T-cell (primary cell): Measurements from ENCODE around the gene MATN3. TPM values are rescaled to one million over a fixed set of nuclear protein-coding genes. Genes with fewer than 3 reads are reported as not detected.
"Not testable (repeated sequence)": the region's sequence is repeated elsewhere in the genome, so short reads cannot be mapped to it uniquely, and the experiment has no call there.

Source experiments
- ATAC-seq, 4 experiments: fragments of 200-7000 bp in 3 of 4; fragments of 150-1000 bp in 1 of 4; cut with Tn5 transposase; replicated peaks in 1 of 4; 1 replicate in 3 of 4; 2 replicates in 1 of 4; pipeline ENCODE4 v1.10.0; 2021; ENCODE audit warnings: moderate library complexity in 3 of 4, mild to moderate bottlenecking in 2 of 4, moderate number of reproducible peaks in 1 of 4
- CTCF ChIA-PET, 2 donors: fragments of 300-600 bp; sonication (Branson Sonifier 250); formaldehyde crosslinking; loops; one replicate each; lab custom pipeline; 2022; ENCODE audit warnings: antibody characterized with exemption in 2 of 2; lab: Charles Lee
- POLR2A ChIA-PET, 2 donors: fragments of 300-600 bp; sonication (Branson Sonifier 250); formaldehyde crosslinking; loops; one replicate each; lab custom pipeline; 2022; ENCODE audit warnings: antibody characterized with exemption in 2 of 2; lab: Charles Lee
- DNase-seq, 35 experiments: peaks; one replicate each; pipeline versions ENCODE4 v3.0.0 to v3.0.0-alpha.2; 2013 to 2023
- H3K27ac ChIP-seq: one replicate; pipeline ENCODE4 v1.5.1; 2013; ENCODE audit warnings: low read length
- H3K27me3 ChIP-seq, 2 experiments: replicated peaks in 1 of 2; 1 replicate in 1 of 2; 2 replicates in 1 of 2; pipeline versions ENCODE4 v1.6.1 to v1.7.0; 2013; ENCODE audit warnings: low read length in 1 of 2, mixed read lengths in 1 of 2; ENCODE audit not compliant: control insufficient read depth in 2 of 2, insufficient read depth in 2 of 2; ENCODE audit errors: extremely low read depth in 1 of 2
- H3K36me3 ChIP-seq, 2 donors: 1 replicate in 1 of 2; 2 replicates in 1 of 2; pipeline versions ENCODE4 v1.6.1 to v1.7.0; 2013; ENCODE audit warnings: low read length in 1 of 2; ENCODE audit not compliant: control insufficient read depth in 2 of 2, insufficient read depth in 1 of 2; ENCODE audit errors: extremely low read depth in 1 of 2
- H3K4me1 ChIP-seq, 2 experiments: 1 replicate in 1 of 2; 2 replicates in 1 of 2; pipeline versions ENCODE4 v1.6.1 to v1.7.0; 2013; ENCODE audit warnings: low read length in 2 of 2, mixed read lengths in 1 of 2; ENCODE audit not compliant: insufficient read depth in 2 of 2, control insufficient read depth in 1 of 2; ENCODE audit errors: extremely low read depth in 1 of 2
- H3K4me3 ChIP-seq, 2 donors: 1 replicate in 1 of 2; 2 replicates in 1 of 2; pipeline versions ENCODE4 v1.5.1 to v1.7.0; 2013; ENCODE audit warnings: mild to moderate bottlenecking in 2 of 2, low read length in 1 of 2, moderate library complexity in 1 of 2; ENCODE audit not compliant: control insufficient read depth in 1 of 2; ENCODE audit errors: extremely low read depth in 1 of 2
- H3K9me3 ChIP-seq: 2 replicates; pipeline ENCODE4 v1.7.0; 2013
- H3K27ac Mint-ChIP-seq, 2 donors: one replicate each; pipeline ENCODE4 v1.8.0; 2020 to 2021; ENCODE audit warnings: mild to moderate bottlenecking in 2 of 2, mixed read lengths in 2 of 2
- H3K27me3 Mint-ChIP-seq, 2 donors: one replicate each; pipeline ENCODE4 v1.8.0; 2021 to 2022; ENCODE audit warnings: mixed read lengths in 2 of 2
- H3K36me3 Mint-ChIP-seq: one replicate; pipeline ENCODE4 v1.8.0; 2021; ENCODE audit warnings: mixed read lengths
- H3K4me1 Mint-ChIP-seq, 3 donors: one replicate each; pipeline ENCODE4 v1.8.0; 2020 to 2022; ENCODE audit warnings: mixed read lengths in 3 of 3, mild to moderate bottlenecking in 1 of 3
- H3K4me3 Mint-ChIP-seq, 3 donors: one replicate each; pipeline ENCODE4 v1.8.0; 2020 to 2022; ENCODE audit warnings: mild to moderate bottlenecking in 3 of 3, mixed read lengths in 3 of 3, moderate library complexity in 3 of 3
- H3K9me3 Mint-ChIP-seq, 3 donors: one replicate each; pipeline ENCODE4 v1.8.0; 2020 to 2022; ENCODE audit warnings: mixed read lengths in 3 of 3
- whole genome bisulfite sequencing: methylation state at CpG from one replicate; pipeline ENCODE4 v1.1.5; 2013; ENCODE audit warnings: missing lambda C conversion rate; ENCODE audit not compliant: insufficient coverage; 5-methylcytosine and 5-hydroxymethylcytosine counted together
- total RNA-seq, 35 experiments: library from RNA in 6 of 35; stranded (reverse) in 6 of 35; fragments of 120-200 nt in 1 of 35; gene quantifications; one replicate each; pipeline versions ENCODE4 v1.2.1 to v1.2.4 and lab custom pipeline; 2013 to 2026

The MATN3 gene
- total RNA-seq, 5 donors from 2014 or later (not counting 1 experiment from before 2014, with no cell fraction given), result 0.23 to 0.28 TPM; not detected in 3

DNA sequence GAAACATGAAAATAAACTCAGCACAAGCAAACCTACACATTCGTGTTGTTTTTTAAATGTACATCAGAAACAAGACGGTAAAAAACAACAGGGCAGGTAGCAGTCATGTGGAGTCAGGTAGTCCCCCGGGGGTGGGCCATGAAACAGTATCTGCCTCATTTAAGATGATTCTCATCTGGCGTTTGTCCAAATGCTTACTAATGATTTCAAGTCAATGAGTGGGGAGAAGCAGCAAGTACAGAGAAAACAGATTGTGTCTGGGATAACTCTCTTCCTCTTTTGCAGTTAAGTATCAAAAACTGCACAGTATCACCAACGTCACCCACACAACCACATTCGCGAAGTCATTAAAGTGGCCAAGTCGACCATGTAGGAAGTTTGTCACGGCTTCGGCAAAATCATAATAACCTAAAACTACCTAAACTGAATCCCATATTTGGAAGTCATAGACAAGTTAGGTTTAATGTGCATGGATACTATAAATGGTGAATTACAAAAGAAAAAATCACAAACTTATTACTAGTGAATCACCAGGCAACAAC is 37.7 kb upstream of the MATN3 start:
- DNase-seq, result peak in 33 of 35 experiments; percentile 4 to 72 (median 48)

DNA sequence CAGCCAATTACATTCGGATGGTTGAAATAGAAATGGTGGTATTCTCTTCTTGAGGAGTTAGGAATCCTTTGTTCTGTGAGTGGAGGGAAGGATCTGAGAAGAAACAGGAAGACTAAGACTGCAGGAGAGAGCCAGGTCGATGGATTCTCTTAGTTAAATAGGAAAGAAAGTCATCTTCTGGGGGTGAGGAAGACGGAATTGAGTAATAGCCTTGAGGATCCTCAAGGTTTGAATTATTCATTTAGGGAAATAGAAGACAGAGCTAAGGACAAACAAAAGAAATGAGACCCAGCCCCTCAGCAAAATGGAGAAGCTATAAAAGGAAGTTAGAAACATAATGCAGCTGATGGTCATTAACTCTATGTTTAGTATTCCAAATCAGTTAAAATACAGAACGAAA is 37.2 kb upstream of the MATN3 start:
- ATAC-seq (no peak), DNase-seq (no peak)
- Histone ChIP-seq H3K27ac (no peak overlapping the region), H3K4me3 (peak overlapping the region; percentile 78 to 85), H3K36me3 (no peaks in the 10 kb centered on the region), H3K4me1 (peaks cover 18 to 22% of the 10 kb centered on the region in 2 experiments), H3K27me3 (peaks cover 0 to 7% of the 10 kb centered on the region in 2 experiments), H3K9me3 (no peaks in the 10 kb centered on the region)
- CTCF ChIA-PET, result interaction anchor here in 1 of 2 donors (2.6 kb wide), 1 partner anchor 34 kb away, joined by 10 read pairs; no protein-coding TSS in a partner anchor
- H3K36me3 Mint-ChIP-seq, result no peaks in the 10 kb centered on the region
- no peak overlapping the region for H3K27ac Mint-ChIP-seq
- H3K27me3 Mint-ChIP-seq, result peaks cover 0 to 3% of the 10 kb centered on the region in 2 donors
- peaks cover 38 to 41% (median 38%) of the 10 kb centered on the region in 3 donors for H3K4me1 Mint-ChIP-seq
- 38% methylated on average over 1 of the region's 4 CpGs for WGBS
- POLR2A ChIA-PET, result interaction anchor here in 1 of 2 donors (0.5 kb wide), 1 partner anchor 282 kb away, joined by 9 read pairs; no protein-coding TSS in a partner anchor
- H3K4me3 Mint-ChIP-seq, result no peak overlapping the region
- H3K9me3 Mint-ChIP-seq, result no peaks in the 10 kb centered on the region

More for the DNA sequence above, 37.7 kb upstream of the MATN3 start:
- Histone ChIP-seq H3K27ac (peak overlapping the region; percentile 98), H3K4me3 (peak overlapping the region; percentile 78 to 85), H3K27me3 (peaks cover 0 to 7% of the 10 kb centered on the region in 2 experiments), H3K4me1 (peaks cover 18 to 22% of the 10 kb centered on the region in 2 experiments), H3K36me3 (no peaks in the 10 kb centered on the region), H3K9me3 (no peaks in the 10 kb centered on the region)
- no peak overlapping the region for H3K27ac Mint-ChIP-seq
- ATAC-seq, result peak in 1 of 4 experiments; percentile 20
- CTCF ChIA-PET, result interaction anchor here in 1 of 2 donors (2.6 kb wide), 1 partner anchor 35 kb away, joined by 10 read pairs; no protein-coding TSS in a partner anchor
- WGBS, result no CpG with 5 or more reads among the region's 10 CpGs
- POLR2A ChIA-PET, result no interaction called here
- H3K4me3 Mint-ChIP-seq, result no peak overlapping the region
- no peaks in the 10 kb centered on the region for H3K36me3 Mint-ChIP-seq
- H3K9me3 Mint-ChIP-seq, result no peaks in the 10 kb centered on the region
- H3K4me1 Mint-ChIP-seq, result peaks cover 36 to 38% (median 36%) of the 10 kb centered on the region in 3 donors
- peaks cover 3 to 4% of the 10 kb centered on the region in 2 donors for H3K27me3 Mint-ChIP-seq

DNA sequence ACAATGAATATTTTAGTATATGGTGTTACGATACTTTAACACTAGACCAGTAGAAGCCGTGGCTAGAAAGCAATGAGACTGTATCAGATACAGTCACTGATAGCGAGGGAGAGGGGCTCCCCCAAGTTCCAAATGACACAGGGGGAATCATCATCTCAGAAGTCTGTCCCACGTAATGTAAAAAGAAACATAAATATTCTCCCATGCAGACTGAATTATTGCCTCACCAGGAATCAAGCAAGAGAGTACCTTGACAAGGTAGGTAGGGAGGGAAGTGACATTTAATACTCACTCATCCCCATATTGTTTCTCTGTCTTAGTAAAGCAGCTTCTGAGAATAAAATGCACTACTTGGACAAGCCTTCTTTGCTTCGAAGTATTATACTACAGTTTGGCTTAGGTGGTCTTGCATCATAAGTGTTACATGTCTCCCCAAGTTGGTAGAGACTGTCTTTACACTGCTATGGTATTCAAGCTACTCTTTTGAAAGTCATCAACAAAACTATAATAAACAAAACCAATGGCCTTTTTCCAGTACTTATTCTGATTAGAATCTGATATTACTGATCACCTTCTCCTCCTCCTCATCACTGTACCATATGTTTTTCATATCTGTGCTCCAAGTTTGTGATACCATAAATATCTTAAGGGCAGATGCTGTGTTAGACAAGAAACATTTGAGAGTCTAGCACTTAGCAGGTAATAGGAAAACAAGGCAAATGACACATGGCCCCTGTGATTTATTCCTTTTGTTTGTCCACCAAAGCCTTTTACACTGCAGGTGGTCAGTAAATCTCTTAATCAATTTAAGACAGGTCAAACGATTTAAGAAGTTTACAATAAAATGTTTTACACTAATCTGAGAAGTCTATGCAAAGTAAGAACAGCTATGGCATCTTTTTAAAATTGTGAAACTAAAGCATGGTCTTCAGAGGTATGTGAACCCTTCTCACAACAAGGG is 36.3 kb upstream of the MATN3 start:
- H3K4me1 ChIP-seq, result peaks cover 18 to 22% of the 10 kb centered on the region in 2 experiments
- no peaks in the 10 kb centered on the region for H3K9me3 Mint-ChIP-seq
- POLR2A ChIA-PET, result interaction anchor here (0.6 to 0.7 kb wide), 3 partner anchors 19 to 152 kb away, joined by 3 to 4 read pairs (median 3); no protein-coding TSS in a partner anchor
- ATAC-seq, result no peak
- no peaks in the 10 kb centered on the region for H3K36me3 Mint-ChIP-seq
- DNase-seq, result no peak
- no peak overlapping the region for H3K27ac ChIP-seq
- H3K27me3 ChIP-seq, result peaks cover 0 to under 1% of the 10 kb centered on the region in 2 experiments
- H3K4me3 Mint-ChIP-seq, result no peak overlapping the region
- 100% methylated on average over 2 of the region's 6 CpGs for whole genome bisulfite sequencing
- no peaks in the 10 kb centered on the region for H3K27me3 Mint-ChIP-seq
- no peaks in the 10 kb centered on the region for H3K36me3 ChIP-seq
- CTCF ChIA-PET, result interaction anchor here in 1 of 2 donors (0.9 kb wide), 1 partner anchor 33 kb away, joined by 4 read pairs; no protein-coding TSS in a partner anchor
- H3K9me3 ChIP-seq, result no peaks in the 10 kb centered on the region
- H3K4me3 ChIP-seq, result no peak overlapping the region
- H3K4me1 Mint-ChIP-seq, result peaks cover 42 to 44% (median 43%) of the 10 kb centered on the region in 3 donors
- H3K27ac Mint-ChIP-seq, result peak overlapping the region in 1 of 2 donors; percentile 5

DNA sequence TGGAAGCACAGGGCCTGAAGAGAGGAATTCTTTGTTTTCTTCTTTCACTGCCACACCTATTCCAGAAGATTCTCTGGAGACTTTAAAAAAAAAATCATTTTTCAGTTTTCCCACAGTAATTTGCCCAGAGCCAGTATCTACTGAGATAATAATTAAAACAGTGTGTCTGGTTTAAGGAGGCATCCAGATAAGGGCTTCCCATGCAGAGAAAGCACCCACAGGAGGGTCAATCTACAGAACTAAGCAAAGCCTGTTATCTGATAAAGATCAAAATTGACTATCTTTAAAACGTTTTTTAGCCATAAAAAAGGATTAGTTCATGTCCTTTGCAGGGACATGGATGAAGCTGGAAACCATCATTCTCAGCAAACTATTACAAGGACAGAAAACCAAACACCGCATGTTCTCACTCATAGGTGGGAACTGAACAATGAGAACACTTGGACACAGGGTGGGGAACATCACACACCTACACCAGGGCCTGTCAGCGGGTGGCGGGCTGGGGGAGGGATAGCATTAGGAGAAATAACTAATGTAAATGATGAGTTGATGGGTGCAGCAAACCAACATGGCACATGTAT is 33.3 kb upstream of the MATN3 start:
- H3K4me3 ChIP-seq, H3K9me3 ChIP-seq, H3K27me3 Mint-ChIP-seq, H3K9me3 Mint-ChIP-seq, H3K36me3 Mint-ChIP-seq, H3K27ac Mint-ChIP-seq, DNase-seq, H3K27ac ChIP-seq, H3K36me3 ChIP-seq, H3K27me3 ChIP-seq, H3K4me3 Mint-ChIP-seq, ATAC-seq, POLR2A ChIA-PET: not testable (repeated sequence)
- peaks cover 46 to 59% (median 50%) of the 10 kb centered on the region in 3 donors for H3K4me1 Mint-ChIP-seq
- WGBS, result no CpG with 5 or more reads among the region's 4 CpGs
- CTCF ChIA-PET, result interaction anchor here in 1 of 2 donors (1.2 kb wide), 1 partner anchor 30 kb away, joined by 4 read pairs; no protein-coding TSS in a partner anchor
- peaks cover 12 to 17% of the 10 kb centered on the region in 2 experiments for H3K4me1 ChIP-seq

DNA sequence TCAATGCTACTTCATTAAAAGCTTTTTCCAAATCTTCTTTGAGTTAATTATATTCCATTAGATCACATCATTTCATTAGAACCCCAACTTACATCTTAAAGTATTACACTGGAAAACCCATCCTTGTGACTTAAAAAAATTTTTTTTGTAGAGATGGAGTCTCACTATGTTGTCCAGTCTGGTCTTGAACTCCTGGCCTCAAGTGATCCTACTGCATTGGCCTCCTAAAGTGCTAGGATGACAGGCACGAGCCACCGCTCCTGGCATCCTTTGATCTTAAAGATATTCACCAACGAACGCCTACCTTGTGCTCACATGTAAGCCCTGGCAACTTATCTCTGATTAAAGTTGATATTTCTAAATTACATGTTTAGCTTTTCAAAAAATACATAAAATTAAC is 32.3 kb upstream of the MATN3 start:
- no peaks in the 10 kb centered on the region for H3K9me3 ChIP-seq
- Mint-ChIP-seq H3K4me1 (peaks cover 36 to 52% (median 43%) of the 10 kb centered on the region in 3 donors), H3K27ac (no peak overlapping the region), H3K36me3 (peaks cover 9% of the 10 kb centered on the region), H3K27me3 (no peaks in the 10 kb centered on the region), H3K4me3 (no peak overlapping the region), H3K9me3 (no peaks in the 10 kb centered on the region)
- DNase-seq, result no peak
- H3K27ac ChIP-seq, result no peak overlapping the region
- H3K27me3 ChIP-seq, result no peaks in the 10 kb centered on the region
- WGBS, result 100% methylated on average over 1 of the region's 4 CpGs
- CTCF ChIA-PET, result no interaction called here
- H3K4me3 ChIP-seq, result no peak overlapping the region
- peaks cover 3 to 12% of the 10 kb centered on the region in 2 experiments for H3K4me1 ChIP-seq
- no peak for ATAC-seq
- POLR2A ChIA-PET, result interaction anchor here in 1 of 2 donors (1.0 kb wide), 1 partner anchor 10 kb away, joined by 3 read pairs; no protein-coding TSS in a partner anchor
- H3K36me3 ChIP-seq, result peaks cover 4 to 14% of the 10 kb centered on the region in 2 donors
